ENCODE measurements around the gene SND1.

The SND1 gene

DNA sequence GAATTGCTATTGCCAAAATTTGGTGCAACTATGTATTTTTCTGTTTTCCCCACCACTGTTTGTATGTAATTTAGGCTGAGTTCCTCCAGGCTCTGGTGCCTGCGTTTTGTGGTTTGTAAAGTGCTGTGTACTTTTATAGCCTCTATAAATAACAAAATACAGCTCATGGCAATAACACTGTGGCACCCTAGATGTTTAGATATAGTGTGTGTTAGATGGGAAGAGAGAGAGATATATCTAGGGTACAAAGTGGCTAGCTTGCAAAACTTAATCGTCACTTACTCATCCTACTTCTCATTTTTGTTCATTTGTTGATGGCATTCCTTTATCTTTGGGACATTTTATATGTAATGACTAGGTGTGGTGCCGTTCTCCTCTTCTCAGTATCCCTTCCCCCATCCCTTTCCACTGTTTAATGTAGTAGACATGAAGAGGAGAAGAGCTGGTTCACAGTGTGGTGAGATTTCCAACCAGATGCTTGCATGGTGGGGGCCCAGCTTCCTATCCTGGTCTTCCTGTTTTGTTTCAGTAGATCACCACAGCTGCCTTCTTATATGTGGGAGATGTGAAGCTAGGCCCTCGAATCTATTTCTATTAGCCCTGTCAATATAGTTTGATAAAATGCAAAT, 115.0 kb downstream of the SND1 start:
- DNase-seq (ENCODE audit: low read depth), result no peak

GRCh38 chr7:127768241-127768640, 116.2 kb downstream of the SND1 start:
- DNase-seq (ENCODE audit: low read depth), result no peak

DNA sequence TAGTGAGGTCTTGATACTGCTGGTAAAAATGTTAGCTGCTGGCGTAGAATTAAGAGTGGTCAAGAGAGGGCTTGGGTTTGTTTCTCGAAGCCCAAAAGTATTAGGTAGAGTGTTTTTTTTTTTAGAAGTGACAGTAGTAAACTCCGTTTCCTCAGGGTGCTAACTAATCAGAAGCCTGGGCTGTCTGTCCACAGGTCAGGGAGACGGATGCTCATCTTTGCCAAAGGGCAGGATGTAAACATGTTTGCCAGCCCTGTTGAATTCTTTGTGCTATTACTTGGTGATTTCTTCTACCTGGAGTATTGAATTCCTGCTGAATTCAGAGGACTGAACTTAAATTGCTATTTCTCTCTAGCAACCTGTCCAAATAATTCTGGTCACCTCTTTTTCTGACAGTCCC, 117.1 kb downstream of the SND1 start:
- no peak for DNase-seq (ENCODE audit: low read depth)

GRCh38 chr7:127769696-127770400, 117.9 kb downstream of the SND1 start:
- DNase-seq (ENCODE audit: low read depth), result peak; percentile 52

DNA sequence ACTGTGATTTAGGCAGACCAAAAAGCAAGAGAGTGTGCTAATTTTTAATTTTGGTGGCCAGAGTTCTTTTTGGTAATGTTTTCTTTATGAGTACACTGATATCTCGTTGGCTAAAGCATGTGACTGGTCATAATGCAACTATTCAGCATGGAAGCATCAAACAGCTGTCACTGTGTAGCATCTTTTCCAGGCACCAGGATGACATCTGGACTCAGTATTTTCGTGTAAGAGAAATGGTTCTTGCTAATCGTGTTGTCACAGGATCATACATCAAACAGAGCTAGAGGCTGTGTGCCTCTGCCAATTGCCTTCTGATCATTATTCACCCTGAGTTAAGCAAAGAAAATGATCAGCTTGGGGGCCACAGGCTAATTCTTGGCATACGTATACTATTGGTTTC, 118.9 kb downstream of the SND1 start:
- DNase-seq (ENCODE audit: low read depth), result no peak

GRCh38 chr7:127771707-127772106, 119.7 kb downstream of the SND1 start:
- no peak for DNase-seq (ENCODE audit: low read depth)

DNA sequence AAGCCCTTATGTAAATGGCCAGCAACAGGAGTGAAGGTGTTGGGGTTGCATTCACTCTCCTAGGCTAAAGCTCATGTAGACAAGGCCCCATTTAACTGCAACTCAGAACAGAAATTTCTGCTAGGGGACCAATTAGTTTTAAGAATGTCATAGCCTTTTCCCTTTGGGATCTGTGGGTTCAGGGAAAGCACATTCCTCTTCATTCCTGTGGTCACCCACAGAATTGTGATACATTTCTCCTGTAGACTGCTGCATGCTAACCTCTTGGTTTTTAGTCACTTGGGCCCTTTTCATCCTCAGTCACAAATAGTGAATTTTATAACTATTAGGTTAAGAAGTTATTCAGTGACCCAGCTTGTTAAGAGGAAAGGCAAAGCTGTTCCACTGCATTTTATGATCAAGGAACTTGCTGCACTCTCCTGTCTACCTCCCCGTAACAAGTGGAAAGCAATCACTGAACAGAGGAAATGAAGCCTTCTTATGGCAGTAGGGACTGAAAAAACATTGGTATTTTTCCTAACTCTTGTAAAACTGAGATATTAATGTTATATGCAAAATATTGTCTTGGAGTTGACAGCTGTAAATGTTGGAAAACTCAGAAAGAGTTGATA, 124.9 kb downstream of the SND1 start:
- DNase-seq (ENCODE audit: low read depth), result peak; percentile 75

DNA sequence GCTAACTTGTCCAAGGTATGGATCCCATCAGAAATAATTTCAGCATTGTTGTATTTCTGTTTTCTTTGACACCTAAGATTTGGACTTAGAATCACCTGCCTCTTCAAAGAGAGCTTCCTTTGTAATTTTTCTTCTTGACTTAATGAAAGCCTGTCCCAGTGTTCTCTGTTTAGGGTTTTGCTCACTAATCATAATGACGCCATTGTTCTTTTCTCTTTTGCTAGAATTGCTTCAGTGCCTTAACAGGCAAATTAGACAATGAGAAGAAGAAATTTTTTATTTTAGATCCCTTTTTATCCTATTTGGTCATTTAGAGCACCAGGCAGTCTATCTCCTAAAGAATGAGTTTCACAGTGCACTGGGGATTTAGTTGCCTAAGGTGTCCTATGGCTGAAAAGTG, 128.5 kb downstream of the SND1 start:
- DNase-seq (ENCODE audit: low read depth), result no peak

GRCh38 chr7:127781081-127781480, 129.1 kb downstream of the SND1 start:
- no peak for DNase-seq (ENCODE audit: low read depth)

- no peak for DNase-seq (ENCODE audit: low read depth)
Measured at GRCh38 chr7:127782075-127782474, 130.1 kb downstream of the SND1 start.

DNA sequence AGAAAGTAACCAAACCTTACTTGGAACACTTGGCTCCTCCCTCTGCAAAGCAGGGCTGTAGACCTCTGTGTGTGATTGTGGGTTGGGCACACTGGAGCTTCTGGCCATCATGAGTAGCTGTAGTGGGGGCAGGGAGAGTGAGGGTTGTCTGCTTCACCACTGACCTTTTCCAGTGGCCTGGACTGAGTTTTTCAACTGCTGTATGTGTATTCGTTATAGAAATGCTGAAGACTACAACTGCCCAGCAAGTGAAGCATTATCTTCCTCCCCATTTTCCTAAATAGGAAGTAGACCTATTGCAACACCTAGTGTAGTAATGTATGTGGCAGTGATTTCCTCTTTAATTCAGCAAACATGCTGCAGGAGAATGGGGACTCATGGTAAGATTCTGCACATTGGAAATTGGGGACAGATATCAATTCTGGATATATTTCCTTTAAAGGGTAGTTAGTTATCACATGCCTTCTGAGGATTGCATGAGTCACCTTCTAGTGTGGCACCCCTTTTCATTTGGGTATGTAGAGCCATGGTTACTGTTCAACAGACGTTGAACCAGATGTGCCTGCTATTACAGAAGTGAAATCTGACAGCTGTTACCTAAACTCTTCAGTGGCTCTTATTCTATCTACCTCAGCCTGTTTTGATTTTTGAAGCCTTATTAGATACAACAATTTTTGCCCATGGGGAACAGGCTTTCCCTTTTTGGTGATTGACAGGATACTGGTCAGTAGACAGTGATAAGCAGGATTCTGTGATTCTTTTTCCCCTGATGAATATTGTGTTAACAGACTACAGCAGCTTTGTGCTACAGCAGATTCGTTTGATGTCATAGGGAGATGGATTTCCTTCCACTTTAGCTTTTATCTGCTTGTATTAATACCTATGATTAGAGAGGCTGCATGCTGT, 130.9 kb downstream of the SND1 start:
- DNase-seq (ENCODE audit: low read depth), result no peak

DNA sequence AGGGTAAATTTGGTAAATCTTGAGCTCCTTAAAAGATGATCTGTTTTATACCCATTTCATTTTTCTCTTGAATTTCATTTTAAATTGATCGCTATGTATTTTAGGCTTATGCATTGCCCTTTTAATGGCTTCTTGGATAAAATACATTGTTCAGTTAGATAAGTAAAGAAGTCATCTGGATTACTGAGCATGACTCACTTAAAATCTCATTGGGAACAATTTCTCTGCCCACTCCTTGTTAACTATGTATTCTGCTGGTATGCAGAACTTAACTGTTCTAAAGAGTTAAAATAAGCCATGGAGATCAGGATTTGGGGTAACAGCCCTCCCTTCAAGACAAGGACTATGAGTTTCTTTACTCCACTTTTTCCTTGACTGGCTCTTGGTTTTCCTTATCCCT, 134.2 kb downstream of the SND1 start:
- peak; percentile 56 for DNase-seq (ENCODE audit: low read depth)

GRCh38 chr7:127789031-127789430, 137.0 kb downstream of the SND1 start:
- peak; percentile 21 for DNase-seq (ENCODE audit: low read depth)

DNA sequence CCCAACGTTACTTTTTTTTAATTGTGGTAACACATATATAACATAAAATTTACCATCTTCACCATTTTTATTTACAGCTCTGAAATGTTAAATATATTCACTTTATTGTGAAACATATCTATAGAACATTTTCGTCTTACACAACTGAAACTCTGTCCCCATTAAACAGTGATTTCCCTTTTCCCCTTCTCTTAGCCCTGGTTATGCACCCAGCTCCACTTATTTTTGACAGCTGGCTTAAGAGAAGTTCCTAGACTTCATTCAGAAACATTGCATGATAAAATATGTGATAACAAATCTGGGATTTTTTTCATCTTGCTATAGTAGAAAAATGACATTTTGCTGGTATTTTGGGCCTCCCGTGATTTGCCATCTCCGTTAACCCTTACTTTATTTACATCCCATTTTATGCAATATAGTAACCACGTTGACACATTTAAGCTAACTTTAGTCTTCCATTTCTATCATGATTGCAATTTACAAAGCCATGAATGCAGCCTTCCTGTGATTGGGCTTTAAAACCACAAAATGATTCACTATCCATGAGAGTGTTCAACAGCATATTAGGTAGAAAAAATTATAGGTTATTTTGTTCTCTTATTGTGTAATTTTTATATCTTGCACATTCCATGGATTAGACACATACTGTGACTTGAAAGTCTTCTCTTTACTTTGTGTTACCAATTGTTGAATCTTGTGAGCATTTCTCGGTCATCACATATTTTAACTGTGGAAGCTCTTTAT, 139.6 kb downstream of the SND1 start:
- peak; percentile 83 for DNase-seq (ENCODE audit: low read depth)

GRCh38 chr7:127792528-127793342, 140.7 kb downstream of the SND1 start:
- DNase-seq (ENCODE audit: low read depth), result no peak

- DNase-seq (ENCODE audit: low read depth), result no peak
Measured at GRCh38 chr7:127793582-127793981, 141.6 kb downstream of the SND1 start.

- DNase-seq (ENCODE audit: low read depth), result no peak
Measured at GRCh38 chr7:127794136-127794535, 142.1 kb downstream of the SND1 start.

DNA sequence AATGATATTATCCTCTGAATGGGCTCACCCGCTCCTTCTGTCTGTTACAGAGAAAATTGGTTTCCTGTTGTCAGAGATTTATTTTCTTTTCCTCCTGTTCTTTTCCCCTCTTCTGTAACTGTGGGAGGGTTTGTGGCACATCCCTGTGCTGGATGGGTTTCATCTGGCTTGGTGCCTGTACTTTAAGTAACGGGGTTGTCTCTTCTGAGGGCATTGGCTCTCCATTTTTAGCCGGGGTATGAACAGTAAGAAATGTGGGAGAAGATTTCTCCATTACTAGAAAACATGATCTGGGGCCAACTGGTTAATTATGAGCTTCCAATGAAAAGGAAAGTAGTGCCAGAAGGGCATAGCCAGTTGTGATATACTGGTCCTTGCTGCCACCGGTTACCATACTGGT, 142.6 kb downstream of the SND1 start:
- DNase-seq (ENCODE audit: low read depth), result no peak

- peak; percentile 39 for DNase-seq (ENCODE audit: low read depth)
Measured at GRCh38 chr7:127798023-127798422, 146.0 kb downstream of the SND1 start.

GRCh38 chr7:127798769-127799372, 146.9 kb downstream of the SND1 start:
- no peak for DNase-seq (ENCODE audit: low read depth)

All from iris pigment epithelial cell (primary cell).